Putamen (tissue), 1 donor: ENCODE results near the gene MAP3K20.
"Not testable (repeated sequence)": the region's sequence is repeated elsewhere in the genome, so short reads cannot be mapped to it uniquely, and the experiment has no call there.

Source experiments
- DNase-seq: peaks from one replicate; pipeline ENCODE4 v3.0.0-alpha.2; 2016; ENCODE audit warnings: low spot score

Gene MAP3K20

GRCh38 chr2:173235947-173236803 is 160.5 kb downstream of the MAP3K20 start:
- no peak for DNase-seq

GRCh38 chr2:173238385-173238784 is 162.7 kb downstream of the MAP3K20 start:
- DNase-seq: no peak

- DNase-seq: no peak
Observed at GRCh38 chr2:173238831-173239230, 163.2 kb downstream of the MAP3K20 start.

GRCh38 chr2:173239644-173240043 is 164.0 kb downstream of the MAP3K20 start:
- DNase-seq: no peak

- DNase-seq: no peak
Observed at GRCh38 chr2:173240083-173240482, 164.4 kb downstream of the MAP3K20 start.

GRCh38 chr2:173241643-173242042 is 166.0 kb downstream of the MAP3K20 start:
- no peak for DNase-seq

- DNase-seq: no peak
Observed at GRCh38 chr2:173247156-173247555, 171.5 kb downstream of the MAP3K20 start.

- no peak for DNase-seq
Observed at GRCh38 chr2:173248381-173248780, 172.7 kb downstream of the MAP3K20 start.

- no peak for DNase-seq
Observed at GRCh38 chr2:173249661-173250641, 174.3 kb downstream of the MAP3K20 start.

GRCh38 chr2:173251225-173251624 is 175.6 kb downstream of the MAP3K20 start:
- DNase-seq: no peak

GRCh38 chr2:173252581-173252980 is 176.9 kb downstream of the MAP3K20 start:
- DNase-seq: no peak

GRCh38 chr2:173254659-173255058 is 179.0 kb downstream of the MAP3K20 start:
- DNase-seq: no peak

GRCh38 chr2:173258701-173259100 is 183.1 kb downstream of the MAP3K20 start:
- DNase-seq: no peak

GRCh38 chr2:173262356-173262755 is 186.7 kb downstream of the MAP3K20 start:
- DNase-seq: not testable (repeated sequence)

GRCh38 chr2:173264151-173264550 is 188.5 kb downstream of the MAP3K20 start:
- no peak for DNase-seq

- DNase-seq: peak; percentile 10
Observed at GRCh38 chr2:173264603-173265366, 189.1 kb downstream of the MAP3K20 start.

- DNase-seq: no peak
Observed at GRCh38 chr2:173271135-173271534, 195.5 kb downstream of the MAP3K20 start.

- no peak for DNase-seq
Observed at GRCh38 chr2:173271825-173272224, 196.2 kb downstream of the MAP3K20 start.

- no peak for DNase-seq
Observed at GRCh38 chr2:173272849-173273248, 197.2 kb downstream of the MAP3K20 start.

- no peak for DNase-seq
Observed at GRCh38 chr2:173278794-173279526, 203.3 kb downstream of the MAP3K20 start.

- DNase-seq: no peak
Observed at GRCh38 chr2:173279527-173279868, 203.9 kb downstream of the MAP3K20 start.
